ENCODE measurements around the gene SNUPN.
"Not testable (repeated sequence)": the region's sequence is repeated elsewhere in the genome, so short reads cannot be mapped to it uniquely, and the experiment has no call there.

SNUPN gene

DNA sequence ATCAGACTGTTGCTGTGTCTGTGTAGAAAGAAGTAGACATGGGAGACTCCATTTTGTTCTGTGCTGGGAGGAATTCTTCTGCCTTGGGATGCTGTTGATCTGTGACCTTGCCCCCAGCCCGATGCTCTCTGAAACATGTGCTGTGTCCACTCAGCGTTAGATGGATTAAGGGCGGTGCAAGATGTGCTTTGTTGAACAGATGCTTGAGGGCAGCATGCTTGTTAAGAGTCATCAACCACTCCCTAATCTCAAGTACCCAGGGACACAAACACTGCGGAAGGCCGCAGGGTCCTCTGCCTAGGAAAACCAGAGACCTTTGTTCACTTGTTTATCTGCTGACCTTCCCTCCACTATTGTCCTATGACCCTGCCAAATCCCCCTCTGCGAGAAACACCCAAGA is 66.2 kb downstream of the SNUPN start:
- H3K36me3 ChIP-seq (ENCODE audit: control insufficient read depth, insufficient read depth, low read length); H3K27me3 ChIP-seq (ENCODE audit: control insufficient read depth, insufficient read depth, low read length); H3K4me3 ChIP-seq (ENCODE audit: low read depth, low read length); H3K9me3 ChIP-seq (ENCODE audit: control insufficient read depth, insufficient read depth, low read length); H3K4me1 ChIP-seq (ENCODE audit: control insufficient read depth, insufficient read depth, low read length); H3K9ac ChIP-seq (ENCODE audit: low read depth, low read length): not testable (repeated sequence)

DNA sequence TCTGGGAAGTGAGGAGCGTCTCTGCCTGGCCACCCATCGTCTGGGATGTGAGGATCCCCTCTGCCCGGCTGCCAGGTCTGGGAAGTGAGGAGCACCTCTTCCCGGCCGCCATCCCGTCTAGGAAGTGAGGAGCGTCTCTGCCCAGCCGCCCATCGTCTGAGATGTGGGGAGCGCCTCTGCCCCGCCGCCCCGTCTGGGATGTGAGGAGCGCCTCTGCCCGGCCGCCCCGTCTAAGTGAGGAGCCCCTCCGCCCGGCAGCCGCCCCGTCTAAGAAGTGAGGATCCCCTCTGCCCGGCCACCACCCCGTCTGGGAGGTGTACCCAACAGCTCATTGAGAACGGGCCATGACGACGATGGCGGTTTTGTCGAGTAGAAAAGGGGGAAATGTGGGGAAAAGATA is 66.6 kb downstream of the SNUPN start:
- not testable (repeated sequence) for H3K9ac ChIP-seq (ENCODE audit: low read depth, low read length); H3K9me3 ChIP-seq (ENCODE audit: control insufficient read depth, insufficient read depth, low read length); H3K27me3 ChIP-seq (ENCODE audit: control insufficient read depth, insufficient read depth, low read length); H3K4me3 ChIP-seq (ENCODE audit: low read depth, low read length); H3K4me1 ChIP-seq (ENCODE audit: control insufficient read depth, insufficient read depth, low read length); H3K36me3 ChIP-seq (ENCODE audit: control insufficient read depth, insufficient read depth, low read length)

- H3K9ac ChIP-seq (ENCODE audit: low read depth, low read length) = no peak overlapping the region
- no peaks in the 10 kb centered on the region for H3K4me1 ChIP-seq (ENCODE audit: control insufficient read depth, insufficient read depth, low read length)
- H3K9me3 ChIP-seq (ENCODE audit: control insufficient read depth, insufficient read depth, low read length) = no peaks in the 10 kb centered on the region
- H3K36me3 ChIP-seq (ENCODE audit: control insufficient read depth, insufficient read depth, low read length) = no peaks in the 10 kb centered on the region
- H3K27me3 ChIP-seq (ENCODE audit: control insufficient read depth, insufficient read depth, low read length) = no peaks in the 10 kb centered on the region
- no peak overlapping the region for H3K4me3 ChIP-seq (ENCODE audit: low read depth, low read length)
These were observed 70.8 kb downstream of the SNUPN start for GRCh38 chr15:75554717-75555116.

GRCh38 chr15:75553659-75554058 is 71.9 kb downstream of the SNUPN start:
- Histone ChIP-seq H3K4me1 (ENCODE audit: control insufficient read depth, insufficient read depth, low read length) (no peaks in the 10 kb centered on the region), H3K4me3 (ENCODE audit: low read depth, low read length) (no peak overlapping the region), H3K9me3 (ENCODE audit: control insufficient read depth, insufficient read depth, low read length) (no peaks in the 10 kb centered on the region), H3K9ac (ENCODE audit: low read depth, low read length) (no peak overlapping the region), H3K27me3 (ENCODE audit: control insufficient read depth, insufficient read depth, low read length) (no peaks in the 10 kb centered on the region), H3K36me3 (ENCODE audit: control insufficient read depth, insufficient read depth, low read length) (no peaks in the 10 kb centered on the region)

- no peaks in the 10 kb centered on the region for H3K4me1 ChIP-seq (ENCODE audit: control insufficient read depth, insufficient read depth, low read length)
- H3K27me3 ChIP-seq (ENCODE audit: control insufficient read depth, insufficient read depth, low read length) = no peaks in the 10 kb centered on the region
- H3K9me3 ChIP-seq (ENCODE audit: control insufficient read depth, insufficient read depth, low read length) = no peaks in the 10 kb centered on the region
- H3K4me3 ChIP-seq (ENCODE audit: low read depth, low read length) = no peak overlapping the region
- no peaks in the 10 kb centered on the region for H3K36me3 ChIP-seq (ENCODE audit: control insufficient read depth, insufficient read depth, low read length)
- H3K9ac ChIP-seq (ENCODE audit: low read depth, low read length) = no peak overlapping the region
These were observed 74.4 kb downstream of the SNUPN start for GRCh38 chr15:75551091-75551490.
